ENCODE results near the gene PKN2.

GRCh38 chr1:88730995-88731394 lies 46.9 kb downstream of the PKN2 start:
- TF ChIP-seq CTCF (IDR thresholded peaks at IDR 0.05) = no peak
- no peak for TF ChIP-seq POLR2AphosphoS5 (IDR thresholded peaks at IDR 0.05)
- TF ChIP-seq POLR2A (IDR thresholded peaks at IDR 0.05) = no peak
- no peak for TF ChIP-seq EP300 (IDR thresholded peaks at IDR 0.05)
